Measurements from ENCODE around the gene MDGA2. TPM values are rescaled to one million over a fixed set of nuclear protein-coding genes. Genes with fewer than 3 reads are reported as not detected.

The MDGA2 gene
- total and polyA plus RNA-seq, 2 of the 13 experiments (the other 11 are each of a cell fraction or from before 2014, with no cell fraction given) = not detected

- intact Hi-C loops (cut with micrococcal nuclease; ENCODE audit: unreplicated experiment) = no loop called here
- CTCF ChIA-PET (ENCODE audit: low intra/inter-chr PET ratio, low total read pairs) = no interaction called here
- ATAC-seq (no peak), FAIRE-seq (no peak), DNase-seq (ENCODE audit: low spot score) (no peak)
- H3K9ac ChIP-seq (ENCODE audit: insufficient read depth, low read depth, low read length) = no peak overlapping the region
- H3K4me3 ChIP-seq (replicated peaks in 1 of 3; ENCODE audit: insufficient read depth in 1 of 3, low read depth in 2 of 3, low read length in 3 of 3) = no peak overlapping the region
- no peaks in the 10 kb centered on the region for H3K9me3 ChIP-seq (ENCODE audit: low read length)
- H3K79me2 ChIP-seq (ENCODE audit: insufficient read depth, low read length) = no peaks in the 10 kb centered on the region
- no peak overlapping the region for H2AFZ ChIP-seq (ENCODE audit: low read length)
- 56% methylated on average over 7 of the region's 51 CpGs for WGBS (ENCODE audit: low lambda C conversion rate)
- H3K4me1 ChIP-seq (ENCODE audit: insufficient read depth, low read length) = no peaks in the 10 kb centered on the region
- no peak overlapping the region for H3K4me2 ChIP-seq (ENCODE audit: low read depth, low read length)
- POLR2A ChIA-PET = no interaction called here
- BruUV-seq (replicated peaks) = no TSS peak
- H3K27ac ChIP-seq (ENCODE audit: extremely low read length, insufficient read depth, low read length) = no peak overlapping the region
- no peaks in the 10 kb centered on the region for H3K36me3 ChIP-seq (replicated peaks in 1 of 2; ENCODE audit: control insufficient read depth in 1 of 2, insufficient read depth in 2 of 2, low read length in 2 of 2)
- in situ Hi-C loops (cut with HindIII; ENCODE audit: extremely low pct_ligation_motif_present, low pct_unique_long_range_greater_than_20kb) = no loop called here
- H3K27me3 ChIP-seq (ENCODE audit: control insufficient read depth in 1 of 2, insufficient read depth in 2 of 2, low read length in 2 of 2) = no peaks in the 10 kb centered on the region
- no peaks in the 10 kb centered on the region for H4K20me1 ChIP-seq (ENCODE audit: insufficient read depth, low read length)
- TF ChIP-seq PAXIP1 (CRISPR knock-in tag; conservative IDR thresholded peaks at IDR 0.05) = no peak
- TF ChIP-seq, protein P1, sequence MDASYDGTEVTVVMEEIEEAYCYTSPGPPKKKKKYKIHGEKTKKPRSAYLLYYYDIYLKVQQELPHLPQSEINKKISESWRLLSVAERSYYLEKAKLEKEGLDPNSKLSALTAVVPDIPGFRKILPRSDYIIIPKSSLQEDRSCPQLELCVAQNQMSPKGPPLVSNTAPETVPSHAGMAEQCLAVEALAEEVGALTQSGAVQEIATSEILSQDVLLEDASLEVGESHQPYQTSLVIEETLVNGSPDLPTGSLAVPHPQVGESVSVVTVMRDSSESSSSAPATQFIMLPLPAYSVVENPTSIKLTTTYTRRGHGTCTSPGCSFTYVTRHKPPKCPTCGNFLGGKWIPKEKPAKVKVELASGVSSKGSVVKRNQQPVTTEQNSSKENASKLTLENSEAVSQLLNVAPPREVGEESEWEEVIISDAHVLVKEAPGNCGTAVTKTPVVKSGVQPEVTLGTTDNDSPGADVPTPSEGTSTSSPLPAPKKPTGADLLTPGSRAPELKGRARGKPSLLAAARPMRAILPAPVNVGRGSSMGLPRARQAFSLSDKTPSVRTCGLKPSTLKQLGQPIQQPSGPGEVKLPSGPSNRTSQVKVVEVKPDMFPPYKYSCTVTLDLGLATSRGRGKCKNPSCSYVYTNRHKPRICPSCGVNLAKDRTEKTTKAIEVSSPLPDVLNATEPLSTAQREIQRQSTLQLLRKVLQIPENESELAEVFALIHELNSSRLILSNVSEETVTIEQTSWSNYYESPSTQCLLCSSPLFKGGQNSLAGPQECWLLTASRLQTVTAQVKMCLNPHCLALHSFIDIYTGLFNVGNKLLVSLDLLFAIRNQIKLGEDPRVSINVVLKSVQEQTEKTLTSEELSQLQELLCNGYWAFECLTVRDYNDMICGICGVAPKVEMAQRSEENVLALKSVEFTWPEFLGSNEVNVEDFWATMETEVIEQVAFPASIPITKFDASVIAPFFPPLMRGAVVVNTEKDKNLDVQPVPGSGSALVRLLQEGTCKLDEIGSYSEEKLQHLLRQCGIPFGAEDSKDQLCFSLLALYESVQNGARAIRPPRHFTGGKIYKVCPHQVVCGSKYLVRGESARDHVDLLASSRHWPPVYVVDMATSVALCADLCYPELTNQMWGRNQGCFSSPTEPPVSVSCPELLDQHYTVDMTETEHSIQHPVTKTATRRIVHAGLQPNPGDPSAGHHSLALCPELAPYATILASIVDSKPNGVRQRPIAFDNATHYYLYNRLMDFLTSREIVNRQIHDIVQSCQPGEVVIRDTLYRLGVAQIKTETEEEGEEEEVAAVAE (CRISPR knock-in tag; IDR thresholded peaks at IDR 0.05; ENCODE audit: borderline replicate concordance) = no peak
- TF ChIP-seq ZNF10 (CRISPR knock-in tag; IDR thresholded peaks at IDR 0.05; ENCODE audit: borderline replicate concordance, low read depth) = no peak
- TF ChIP-seq KLF15 (CRISPR knock-in tag; IDR thresholded peaks at IDR 0.05; ENCODE audit: borderline replicate concordance) = no peak
- TF ChIP-seq, protein P2, sequence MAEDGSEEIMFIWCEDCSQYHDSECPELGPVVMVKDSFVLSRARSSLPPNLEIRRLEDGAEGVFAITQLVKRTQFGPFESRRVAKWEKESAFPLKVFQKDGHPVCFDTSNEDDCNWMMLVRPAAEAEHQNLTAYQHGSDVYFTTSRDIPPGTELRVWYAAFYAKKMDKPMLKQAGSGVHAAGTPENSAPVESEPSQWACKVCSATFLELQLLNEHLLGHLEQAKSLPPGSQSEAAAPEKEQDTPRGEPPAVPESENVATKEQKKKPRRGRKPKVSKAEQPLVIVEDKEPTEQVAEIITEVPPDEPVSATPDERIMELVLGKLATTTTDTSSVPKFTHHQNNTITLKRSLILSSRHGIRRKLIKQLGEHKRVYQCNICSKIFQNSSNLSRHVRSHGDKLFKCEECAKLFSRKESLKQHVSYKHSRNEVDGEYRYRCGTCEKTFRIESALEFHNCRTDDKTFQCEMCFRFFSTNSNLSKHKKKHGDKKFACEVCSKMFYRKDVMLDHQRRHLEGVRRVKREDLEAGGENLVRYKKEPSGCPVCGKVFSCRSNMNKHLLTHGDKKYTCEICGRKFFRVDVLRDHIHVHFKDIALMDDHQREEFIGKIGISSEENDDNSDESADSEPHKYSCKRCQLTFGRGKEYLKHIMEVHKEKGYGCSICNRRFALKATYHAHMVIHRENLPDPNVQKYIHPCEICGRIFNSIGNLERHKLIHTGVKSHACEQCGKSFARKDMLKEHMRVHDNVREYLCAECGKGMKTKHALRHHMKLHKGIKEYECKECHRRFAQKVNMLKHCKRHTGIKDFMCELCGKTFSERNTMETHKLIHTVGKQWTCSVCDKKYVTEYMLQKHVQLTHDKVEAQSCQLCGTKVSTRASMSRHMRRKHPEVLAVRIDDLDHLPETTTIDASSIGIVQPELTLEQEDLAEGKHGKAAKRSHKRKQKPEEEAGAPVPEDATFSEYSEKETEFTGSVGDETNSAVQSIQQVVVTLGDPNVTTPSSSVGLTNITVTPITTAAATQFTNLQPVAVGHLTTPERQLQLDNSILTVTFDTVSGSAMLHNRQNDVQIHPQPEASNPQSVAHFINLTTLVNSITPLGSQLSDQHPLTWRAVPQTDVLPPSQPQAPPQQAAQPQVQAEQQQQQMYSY (CRISPR knock-in tag; IDR thresholded peaks at IDR 0.05) = no peak
- TF ChIP-seq ZNF598 (CRISPR knock-in tag; IDR thresholded peaks at IDR 0.05; ENCODE audit: borderline replicate concordance) = no peak
Observed at GRCh38 chr14:47626151-47627035, 49.0 kb downstream of the MDGA2 start.

Measured in HepG2 (cell line).